GM19238 (cell line): Measurements from ENCODE around the gene AK9.
"Not testable (repeated sequence)": the region's sequence is repeated elsewhere in the genome, so short reads cannot be mapped to it uniquely, and the experiment has no call there.

Source experiments
- DNase-seq: peaks from one replicate; pipeline ENCODE4 v3.0.0; 2011; ENCODE audit warnings: low spot score; ENCODE audit not compliant: insufficient read length

Gene AK9

GRCh38 chr6:109626311-109626710 lies 64.7 kb downstream of the AK9 start:
- no peak for DNase-seq

DNA sequence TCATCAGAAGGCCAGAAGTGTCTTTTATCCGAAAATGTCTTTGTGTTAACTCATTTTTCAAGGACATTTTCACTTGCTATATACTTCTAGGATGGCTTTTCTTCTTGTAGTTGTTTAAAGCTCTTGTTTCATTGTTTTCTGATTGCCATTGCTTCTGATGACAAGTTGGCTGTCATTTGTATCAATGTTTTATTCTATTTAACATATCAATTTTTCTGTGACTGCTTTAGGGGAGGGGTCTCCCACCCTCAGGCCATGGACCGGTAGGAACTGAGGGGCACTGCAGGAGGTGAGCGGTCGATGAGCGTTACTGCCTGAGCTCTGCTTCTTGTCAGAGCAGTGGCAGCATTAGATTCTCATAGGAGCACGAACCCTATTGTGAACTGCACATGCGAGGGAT lies 65.8 kb downstream of the AK9 start:
- DNase-seq, result no peak

- DNase-seq, result no peak
Observed at GRCh38 chr6:109623288-109623687, 67.7 kb downstream of the AK9 start.

DNA sequence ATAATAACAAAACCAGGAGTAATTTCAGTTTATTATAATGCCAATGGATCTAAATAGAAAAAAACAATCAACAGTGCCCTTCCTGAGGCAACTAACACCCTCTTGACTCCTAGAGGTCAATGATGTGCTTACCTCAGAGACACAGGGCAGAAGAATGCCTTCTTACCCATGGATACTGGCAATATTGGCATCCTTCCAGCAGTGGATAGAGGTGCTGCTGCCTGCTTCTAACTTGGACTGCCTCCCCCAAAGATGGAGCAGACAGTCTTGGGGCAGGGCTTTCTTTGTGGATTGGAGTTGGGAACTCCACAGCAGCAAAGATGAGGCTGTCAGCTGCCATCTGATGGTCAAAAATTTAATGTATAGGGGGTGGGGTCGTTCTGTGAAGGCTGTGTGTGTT lies 78.7 kb downstream of the AK9 start:
- DNase-seq, result no peak

- no peak for DNase-seq
Observed at GRCh38 chr6:109611502-109611901, 79.5 kb downstream of the AK9 start.

- no peak for DNase-seq
Observed at GRCh38 chr6:109610590-109610989, 80.4 kb downstream of the AK9 start.

DNA sequence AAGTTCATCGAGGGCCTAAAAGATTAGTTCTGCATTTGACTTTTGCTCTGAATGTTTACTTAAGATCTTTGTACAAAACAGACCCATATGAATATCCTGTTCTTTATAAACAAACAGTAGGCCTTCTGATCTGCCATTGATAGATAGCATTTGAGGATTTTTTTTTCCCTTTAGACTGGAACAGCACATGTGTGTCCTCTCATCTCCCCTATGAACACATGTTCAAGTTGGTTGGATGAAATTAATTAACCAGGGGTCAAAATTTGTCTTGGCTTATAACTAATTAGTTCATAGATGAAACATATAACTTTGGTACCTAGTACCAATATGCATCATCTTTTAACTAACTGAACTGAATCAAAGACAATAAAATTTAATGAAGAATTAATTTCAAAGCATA lies 81.3 kb downstream of the AK9 start:
- no peak for DNase-seq

- DNase-seq, result no peak
Observed at GRCh38 chr6:109606359-109606758, 84.6 kb downstream of the AK9 start.

DNA sequence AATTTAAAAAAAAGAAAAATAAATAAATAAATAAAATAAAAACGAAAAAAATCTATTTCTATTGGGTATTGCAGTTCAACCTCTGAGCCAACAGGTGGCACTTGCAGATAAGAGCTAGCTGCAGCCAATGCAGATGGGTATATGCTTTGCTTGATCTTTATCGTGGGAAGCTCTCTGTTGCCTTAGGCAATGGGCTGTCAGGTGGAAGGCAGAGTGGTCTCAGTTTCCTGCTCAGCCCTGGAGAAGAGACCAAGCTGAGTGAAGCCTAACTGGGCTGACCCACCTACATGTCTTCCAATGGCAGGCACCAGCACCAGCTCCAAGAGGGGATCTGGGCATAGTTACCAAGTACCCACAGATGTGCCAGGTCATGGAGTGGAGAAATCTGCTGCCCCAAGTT lies 95.0 kb downstream of the AK9 start:
- DNase-seq, result no peak

- no peak for DNase-seq
Observed at GRCh38 chr6:109580519-109580918, 110.5 kb downstream of the AK9 start.

DNA sequence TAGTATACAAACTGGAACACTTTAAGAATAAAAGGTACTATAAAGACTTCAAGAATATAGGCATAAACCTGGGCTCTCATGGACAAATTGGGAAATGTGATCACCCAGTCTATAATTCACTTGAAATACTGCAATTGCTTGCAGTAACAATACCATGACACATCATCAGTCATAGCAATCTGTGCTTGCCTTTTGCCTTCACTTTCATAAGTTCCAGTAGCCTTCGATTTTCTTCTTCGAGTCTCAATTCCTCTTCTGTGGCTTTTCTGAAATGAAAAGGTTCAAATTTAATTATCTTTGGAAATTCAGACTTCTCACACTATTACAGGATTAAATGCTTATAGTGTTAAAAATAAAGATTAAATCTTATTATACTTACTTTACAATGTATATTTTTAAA lies 111.6 kb downstream of the AK9 start:
- DNase-seq, result no peak

GRCh38 chr6:109569901-109570300 lies 121.1 kb downstream of the AK9 start:
- not testable (repeated sequence) for DNase-seq

DNA sequence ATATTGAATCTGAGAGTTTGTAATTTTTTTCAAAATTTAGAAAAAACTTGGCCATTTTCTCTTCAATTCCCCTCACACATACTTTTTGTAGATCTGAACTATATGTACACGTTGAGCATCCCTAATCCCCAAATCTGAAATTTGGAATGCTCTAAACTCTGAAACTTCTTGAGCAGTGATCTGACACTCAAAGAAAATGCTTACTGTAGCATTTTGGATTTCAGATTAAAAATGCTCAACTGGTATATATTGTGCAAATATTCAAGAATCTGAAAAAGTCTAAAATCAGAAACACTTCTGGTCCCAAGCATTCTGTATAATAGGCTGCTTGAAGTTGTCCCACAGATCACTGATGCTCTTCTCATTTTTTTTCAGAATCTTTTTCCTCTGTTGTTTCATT lies 129.2 kb downstream of the AK9 start:
- DNase-seq, result no peak

DNA sequence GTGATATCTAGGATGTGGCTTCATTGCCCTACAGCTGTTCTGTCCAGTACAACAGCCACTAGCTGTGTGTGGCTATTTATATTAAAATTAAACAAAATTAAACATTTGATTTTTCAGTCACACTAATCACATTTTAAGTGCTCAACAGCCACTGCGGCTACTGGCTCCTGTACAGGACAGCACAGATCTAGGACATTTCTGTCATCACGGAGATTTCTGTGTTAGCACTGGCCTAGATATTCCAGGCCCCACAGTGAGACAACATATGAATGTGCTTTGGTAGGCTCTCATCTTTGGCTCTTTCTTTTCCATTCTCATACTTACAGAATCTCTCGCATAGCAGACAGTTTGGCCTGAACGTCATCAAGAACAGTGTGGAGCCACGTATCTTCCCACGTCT lies 159.6 kb downstream of the AK9 start:
- no peak for DNase-seq

DNA sequence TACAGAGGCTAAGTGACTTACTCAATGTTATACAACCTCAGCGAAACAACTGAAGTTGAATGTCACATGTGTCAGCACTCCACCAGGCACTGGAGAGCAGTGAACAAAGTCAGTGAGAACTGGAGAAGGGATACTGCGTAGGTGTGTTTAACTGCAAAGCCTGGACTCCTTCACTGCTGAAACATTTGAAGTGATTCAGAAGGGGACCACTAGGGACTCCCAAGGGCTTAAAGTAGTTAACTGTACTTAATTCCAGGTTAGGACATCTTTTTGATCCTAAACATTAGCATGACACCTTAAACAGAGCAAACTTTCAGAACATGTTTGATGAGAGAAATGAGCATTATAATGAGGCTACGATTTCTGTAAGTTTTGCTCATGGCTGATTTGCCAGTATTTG lies 163.0 kb downstream of the AK9 start:
- DNase-seq, result no peak

DNA sequence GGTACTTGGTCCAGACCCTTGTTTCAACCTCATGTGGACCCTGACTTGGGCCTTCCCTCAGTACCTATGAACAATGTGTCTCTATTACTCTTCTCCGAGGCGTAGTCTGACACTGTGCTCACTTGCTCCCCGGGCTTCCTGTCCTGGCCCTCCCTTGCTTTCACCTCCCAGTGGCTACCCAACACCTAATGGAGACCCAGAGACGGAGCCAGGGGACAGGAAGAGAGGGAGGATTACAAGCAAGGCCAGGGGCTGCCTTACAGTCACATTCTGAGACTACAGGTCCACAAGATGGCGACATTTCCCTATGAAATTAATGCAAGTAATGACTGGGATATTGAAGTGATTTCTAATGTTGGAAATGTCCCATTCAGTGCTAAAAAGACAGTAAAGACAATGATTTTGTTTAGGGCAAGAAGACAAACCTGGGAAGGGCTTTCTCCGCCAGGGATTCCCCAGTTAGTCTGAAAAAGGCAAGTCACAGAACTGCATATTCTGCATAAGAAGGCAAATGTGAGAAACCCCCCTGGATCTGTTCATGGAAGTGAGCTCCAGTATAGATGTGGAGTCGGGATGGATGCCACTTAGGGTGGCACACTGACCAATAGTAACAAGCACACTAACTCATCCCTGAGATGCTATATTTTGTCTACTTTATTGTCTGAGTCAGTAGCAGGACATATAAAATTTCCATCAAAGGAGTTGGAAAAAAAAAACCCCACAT lies 163.9 kb downstream of the AK9 start:
- DNase-seq, result no peak

- no peak for DNase-seq
Observed at GRCh38 chr6:109524129-109524528, 166.9 kb downstream of the AK9 start.

GRCh38 chr6:109523478-109523877 lies 167.5 kb downstream of the AK9 start:
- no peak for DNase-seq

DNA sequence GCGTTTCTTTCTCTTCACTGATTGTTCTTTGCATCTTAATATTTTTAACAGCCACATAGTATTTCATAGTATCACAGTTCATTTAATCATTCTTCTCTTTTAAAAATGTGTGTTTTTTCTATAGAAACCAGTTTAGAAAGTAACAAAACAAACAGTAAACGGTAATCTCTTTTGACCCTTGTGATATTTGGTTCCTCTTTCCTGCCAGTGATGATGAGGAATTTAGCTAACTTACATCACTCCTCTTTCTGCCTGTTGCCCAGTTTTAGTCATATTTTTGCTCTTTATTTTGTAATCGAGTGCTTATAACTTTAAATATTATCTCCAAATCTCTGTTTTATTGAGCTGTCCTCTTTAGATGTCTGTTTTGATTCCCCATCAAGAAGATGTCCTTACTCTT lies 169.9 kb downstream of the AK9 start:
- no peak for DNase-seq

DNA sequence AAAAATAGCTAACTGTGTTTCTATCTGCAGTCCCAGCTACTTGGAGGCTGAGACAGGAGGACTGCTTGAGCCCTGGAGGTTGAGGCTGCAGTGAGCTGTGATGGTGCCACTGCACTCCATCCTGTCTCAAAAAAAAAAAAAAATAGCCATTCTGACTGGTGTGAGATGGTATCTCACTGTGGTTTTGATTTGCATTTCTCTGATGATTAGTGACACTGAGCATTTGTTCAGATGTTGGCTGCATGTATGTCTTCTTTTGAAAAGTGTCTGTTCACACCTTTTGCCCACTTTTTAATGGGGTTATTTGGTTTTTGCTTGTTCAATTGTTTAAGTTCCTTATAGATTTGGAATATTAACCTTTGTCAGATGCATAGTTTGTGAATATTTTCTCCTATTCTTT lies 171.4 kb downstream of the AK9 start:
- not testable (repeated sequence) for DNase-seq

DNA sequence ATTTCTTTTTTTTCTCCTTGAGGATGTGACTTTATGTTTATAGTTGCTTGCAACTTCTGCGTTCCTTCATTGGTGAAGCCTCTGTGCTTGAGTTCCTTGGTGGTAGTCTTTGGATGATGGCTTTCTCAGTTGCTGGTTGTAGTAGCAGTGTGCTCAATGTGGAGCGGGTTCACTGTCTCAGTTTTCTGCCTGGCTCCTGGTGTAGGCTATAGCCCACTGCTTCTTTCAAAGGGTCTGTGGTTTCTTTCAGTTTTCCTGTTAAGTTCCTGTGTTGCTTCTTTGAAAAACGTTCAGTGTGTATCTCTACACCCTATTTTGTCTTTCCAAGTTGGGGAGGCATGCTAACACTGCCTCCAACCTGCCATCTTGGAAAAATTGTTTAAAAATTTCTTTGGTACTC lies 174.1 kb downstream of the AK9 start:
- no peak for DNase-seq

DNA sequence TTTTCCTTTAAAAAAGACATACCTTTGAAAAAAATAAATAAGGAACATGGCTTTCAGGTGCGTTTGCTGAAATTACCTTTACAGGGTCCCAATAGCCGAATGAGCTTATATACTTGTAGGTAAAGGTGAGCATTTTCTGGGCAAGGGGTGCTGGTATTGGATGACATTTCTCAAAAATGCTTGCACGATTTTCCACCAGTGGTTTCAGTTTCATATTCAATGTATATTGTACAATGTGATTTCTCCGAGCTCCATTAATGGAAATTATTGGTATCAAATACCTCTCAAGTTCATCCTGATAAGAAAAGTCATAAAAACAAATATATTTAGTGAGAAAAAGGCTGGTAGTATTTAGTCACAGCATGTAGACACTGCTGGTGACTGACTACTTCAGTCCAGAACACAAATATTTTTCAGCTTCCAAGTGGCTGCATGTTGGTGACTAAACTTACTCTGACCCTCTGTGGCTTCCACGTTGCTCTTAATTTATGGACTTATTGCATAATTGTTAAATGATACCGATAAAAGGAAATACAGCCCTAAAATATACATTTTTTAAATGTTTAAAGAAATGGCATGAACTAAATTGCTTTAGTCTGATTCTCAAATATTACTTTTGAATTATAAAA lies 175.1 kb downstream of the AK9 start:
- no peak for DNase-seq

DNA sequence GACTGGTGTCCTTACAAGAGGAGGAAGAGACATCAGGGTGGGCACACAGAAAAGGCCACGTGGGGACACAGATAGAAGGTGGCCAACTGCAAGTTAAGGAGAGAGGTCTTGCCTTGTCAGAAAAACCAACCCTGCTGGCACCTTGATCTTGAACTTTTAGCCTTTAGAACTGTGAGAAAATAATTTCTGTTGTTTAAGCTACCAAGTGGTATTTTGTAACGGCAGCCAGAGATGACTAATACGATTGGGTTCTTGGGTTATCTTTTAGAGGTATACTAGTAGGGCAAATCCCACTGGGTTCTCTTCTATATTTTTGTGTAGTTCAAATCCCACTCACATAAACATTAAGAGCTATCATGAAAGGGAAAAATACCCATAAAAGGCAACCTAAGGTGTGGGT lies 176.1 kb downstream of the AK9 start:
- DNase-seq, result no peak
